HG03558 (cell line): ENCODE measurements around the gene KDM2B.
"Not testable (repeated sequence)": the region's sequence is repeated elsewhere in the genome, so short reads cannot be mapped to it uniquely, and the experiment has no call there.

ENCODE experiments used
- ATAC-seq: cut with Tn5 transposase; IDR thresholded peaks from one replicate; pipeline ENCODE4 v1.9.1; 2021; ENCODE audit warnings: moderate number of reproducible peaks; ENCODE audit not compliant: unreplicated experiment; ENCODE audit errors: extremely low read depth

KDM2B gene

DNA sequence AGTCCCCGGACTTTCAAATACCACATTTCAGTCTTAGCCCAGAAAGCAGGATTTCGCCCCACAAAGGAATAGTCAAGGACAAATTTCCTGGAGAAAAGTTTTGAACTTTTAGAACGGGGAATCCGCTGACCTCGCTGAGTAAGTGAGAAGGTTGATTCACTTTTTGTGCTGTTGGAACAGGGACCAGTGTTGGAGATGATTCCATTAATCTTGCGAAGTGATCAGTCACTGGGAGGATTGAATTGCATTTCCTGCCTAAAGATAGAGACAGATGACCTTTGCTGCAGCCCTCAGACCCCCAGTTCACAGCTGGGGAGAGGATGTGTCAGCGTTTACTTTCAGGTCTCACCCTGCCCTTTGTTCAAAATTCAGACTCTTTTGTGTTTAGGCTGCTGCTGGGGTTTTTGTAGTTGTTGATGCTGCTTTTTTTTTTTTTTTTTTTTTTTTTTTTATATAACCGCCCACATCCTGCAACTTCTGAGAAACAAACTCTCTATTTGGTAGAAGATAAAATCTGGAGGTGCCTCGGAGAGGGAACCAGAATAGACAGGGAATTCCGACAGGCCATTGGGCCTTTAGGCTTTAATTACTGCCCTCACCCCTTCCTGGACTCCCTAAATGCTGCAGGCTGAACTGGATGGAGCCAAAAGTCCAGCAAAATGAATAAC lies 9.8 kb upstream of the KDM2B start:
- peak; percentile 32 for ATAC-seq

DNA sequence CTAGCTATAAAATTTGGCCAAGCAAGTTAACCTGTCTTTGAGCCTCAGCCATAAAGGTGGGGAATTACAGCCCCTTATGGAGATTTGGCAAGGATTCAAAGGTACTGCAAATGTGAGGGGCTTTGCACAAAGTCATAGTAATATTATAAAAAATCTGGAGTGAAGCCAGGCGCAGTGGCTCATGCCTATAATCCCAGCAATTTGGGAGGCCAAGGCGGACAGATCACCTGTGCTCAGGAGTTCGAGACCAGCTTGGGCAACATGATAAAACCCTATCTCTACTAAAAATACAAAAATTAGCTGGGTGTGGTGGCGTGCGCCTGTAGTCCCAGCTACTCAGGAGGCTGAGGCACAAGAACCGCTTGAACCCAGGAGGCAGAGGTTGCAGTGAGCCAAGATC lies 4.1 kb upstream of the KDM2B start:
- not testable (repeated sequence) for ATAC-seq

DNA sequence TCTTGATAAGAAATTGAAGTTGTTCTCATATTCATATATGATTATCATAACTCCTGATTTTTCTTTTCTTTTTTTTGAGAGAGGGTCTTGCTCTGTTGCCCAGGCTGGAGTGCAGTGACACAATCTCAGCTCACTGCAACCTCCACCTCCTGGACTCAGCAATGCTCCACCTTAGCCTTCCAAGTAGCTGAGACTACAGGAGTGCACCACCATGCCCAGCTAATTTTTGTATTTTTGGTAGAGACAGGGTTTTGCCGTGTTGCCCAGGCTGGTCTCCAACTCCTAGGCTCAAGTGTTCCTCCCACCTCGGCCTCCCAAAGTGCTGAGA lies 2.5 kb upstream of the KDM2B start:
- not testable (repeated sequence) for ATAC-seq

DNA sequence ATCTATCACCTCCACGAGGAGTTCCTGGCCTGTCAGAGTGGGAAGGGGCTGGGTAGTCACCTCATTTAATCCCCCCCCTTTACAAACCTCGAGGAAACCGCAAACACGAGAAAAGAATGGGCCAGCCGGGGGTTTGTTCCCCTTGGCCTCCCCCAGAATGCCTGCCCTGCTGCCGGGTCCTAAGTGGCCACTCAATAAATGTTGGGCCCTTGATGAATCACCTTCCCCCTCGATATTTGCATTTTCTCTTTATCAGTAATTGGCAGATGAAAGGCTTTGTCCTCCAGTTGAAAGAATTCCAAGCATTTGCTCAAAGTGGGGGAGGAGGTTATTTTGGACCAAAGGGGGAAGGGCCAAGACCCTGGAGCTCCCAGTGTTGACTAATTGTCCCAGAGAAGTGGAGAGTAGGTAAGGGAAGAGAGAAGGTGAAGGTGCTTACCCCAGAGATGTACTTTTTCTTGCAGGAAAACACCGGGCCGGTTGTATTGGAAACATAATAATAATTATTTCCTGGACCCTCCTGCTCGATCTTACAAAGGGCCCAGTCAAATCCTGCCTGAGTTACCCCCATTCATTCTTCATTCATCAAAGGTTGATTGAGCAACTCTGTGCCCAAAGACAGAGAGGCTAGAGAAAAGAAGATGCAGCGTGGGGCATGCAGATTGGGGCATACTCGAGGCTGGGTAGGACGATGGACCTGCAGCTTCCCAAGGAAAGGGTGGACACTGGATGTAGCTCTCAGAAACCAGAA lies 1.9 kb upstream of the KDM2B start:
- no peak for ATAC-seq

DNA sequence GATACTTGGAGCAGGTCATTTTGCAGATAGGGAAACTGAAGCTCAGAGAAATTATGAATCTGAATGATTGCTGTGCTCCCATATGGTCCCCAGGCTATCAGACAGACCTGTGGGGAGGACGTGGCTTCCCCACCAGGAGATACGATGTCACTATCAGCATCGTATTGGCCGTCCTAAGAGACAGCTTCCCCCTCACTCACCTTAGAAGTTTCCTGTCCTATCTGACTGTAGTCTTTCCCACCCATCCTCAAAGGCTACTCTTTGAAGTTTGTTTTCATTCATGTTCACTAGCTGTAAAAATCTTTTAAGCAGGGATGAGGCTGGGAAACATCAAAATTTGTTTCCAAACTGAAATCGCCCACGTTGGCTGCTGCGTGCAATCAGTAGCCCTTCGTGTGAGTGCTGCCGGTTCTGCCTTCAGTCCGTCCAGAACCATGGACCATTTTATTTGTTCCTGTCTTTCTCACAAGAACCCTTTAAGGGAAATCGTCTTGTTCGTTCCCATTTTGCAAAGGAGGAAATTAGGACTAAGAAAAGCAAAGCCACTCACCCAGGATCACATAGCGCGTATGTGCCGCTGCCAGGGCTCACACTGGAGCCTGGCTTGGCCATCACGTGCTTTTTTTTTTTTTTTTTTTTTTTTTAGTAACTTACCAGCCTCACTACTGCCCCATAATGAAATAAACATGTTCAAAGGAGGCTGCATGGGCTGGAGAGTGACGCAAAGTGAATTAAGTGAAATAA lies 1.0 kb upstream of the KDM2B start:
- no peak for ATAC-seq

DNA sequence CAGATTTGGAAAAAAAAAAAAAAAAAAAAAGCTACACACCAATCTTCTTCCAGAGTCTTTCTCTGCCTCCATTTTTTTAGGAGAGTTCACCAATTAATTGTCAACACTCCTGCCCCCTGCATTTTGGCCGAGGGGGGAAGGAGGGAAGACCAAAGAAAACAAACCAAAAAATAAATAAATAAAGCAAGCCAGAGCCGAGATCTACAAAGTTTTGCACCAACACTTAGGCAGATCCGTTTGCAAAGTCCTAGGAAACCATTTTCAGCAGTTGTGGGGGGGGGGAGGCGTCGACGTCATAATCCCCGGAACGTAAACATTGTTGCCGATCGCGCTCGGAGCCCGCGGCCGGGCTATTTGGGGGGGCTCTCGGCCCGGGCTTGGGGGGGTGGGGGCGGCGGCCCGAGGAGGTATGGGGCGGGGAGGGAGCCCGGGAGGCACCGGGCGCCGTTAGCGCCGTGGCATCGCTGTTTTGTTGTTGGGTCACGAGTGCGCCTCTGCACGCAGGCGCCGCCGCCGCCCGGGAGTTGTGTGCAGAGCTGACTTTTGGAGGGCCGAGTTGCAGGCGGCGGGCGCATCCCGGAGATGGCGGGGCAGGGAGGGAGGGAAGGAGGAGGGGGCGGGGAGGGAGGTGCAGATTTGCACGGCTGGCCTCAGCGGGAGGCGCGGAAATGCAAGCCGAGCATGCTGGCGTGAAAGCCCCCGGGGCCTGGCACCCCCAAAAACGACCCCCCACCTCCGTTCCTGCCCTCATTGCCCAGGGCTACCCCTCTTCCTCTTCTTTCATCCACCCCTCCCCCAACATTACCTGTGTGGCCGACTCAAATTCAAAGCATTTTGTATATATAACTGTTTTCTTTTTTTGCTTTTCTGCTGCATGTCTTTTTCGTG lies 598 bp downstream of the KDM2B start:
- ATAC-seq = no peak

DNA sequence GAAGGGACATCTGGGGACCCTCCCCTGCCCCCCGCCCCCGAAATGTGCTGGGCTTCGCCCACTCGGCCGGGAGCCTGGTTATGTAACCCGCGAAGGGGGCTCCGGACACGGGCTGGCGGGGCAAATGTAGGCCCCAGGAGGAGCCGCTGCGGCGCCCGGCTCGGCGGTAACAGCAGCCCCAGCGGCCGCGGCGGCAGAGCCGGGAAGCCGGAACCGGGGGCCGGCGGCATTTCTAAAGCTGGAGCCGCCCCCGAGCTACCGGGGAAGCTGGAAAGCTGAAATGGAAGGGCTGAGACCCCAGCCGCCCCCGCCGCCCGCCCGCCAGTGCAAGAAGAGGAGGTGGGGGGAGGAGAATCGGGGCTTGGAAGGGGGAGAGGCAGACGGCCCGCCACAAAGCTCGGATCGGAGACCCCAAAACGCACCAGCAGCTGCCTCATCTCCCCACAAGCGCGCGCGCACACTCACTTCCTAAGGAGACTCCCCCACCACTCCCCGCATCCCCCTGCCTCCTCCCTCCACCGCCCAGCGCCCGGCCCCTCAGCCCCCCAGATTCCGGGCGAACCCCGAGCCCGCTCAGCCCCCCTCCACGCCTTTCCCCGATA lies 1.5 kb downstream of the KDM2B start:
- no peak for ATAC-seq

DNA sequence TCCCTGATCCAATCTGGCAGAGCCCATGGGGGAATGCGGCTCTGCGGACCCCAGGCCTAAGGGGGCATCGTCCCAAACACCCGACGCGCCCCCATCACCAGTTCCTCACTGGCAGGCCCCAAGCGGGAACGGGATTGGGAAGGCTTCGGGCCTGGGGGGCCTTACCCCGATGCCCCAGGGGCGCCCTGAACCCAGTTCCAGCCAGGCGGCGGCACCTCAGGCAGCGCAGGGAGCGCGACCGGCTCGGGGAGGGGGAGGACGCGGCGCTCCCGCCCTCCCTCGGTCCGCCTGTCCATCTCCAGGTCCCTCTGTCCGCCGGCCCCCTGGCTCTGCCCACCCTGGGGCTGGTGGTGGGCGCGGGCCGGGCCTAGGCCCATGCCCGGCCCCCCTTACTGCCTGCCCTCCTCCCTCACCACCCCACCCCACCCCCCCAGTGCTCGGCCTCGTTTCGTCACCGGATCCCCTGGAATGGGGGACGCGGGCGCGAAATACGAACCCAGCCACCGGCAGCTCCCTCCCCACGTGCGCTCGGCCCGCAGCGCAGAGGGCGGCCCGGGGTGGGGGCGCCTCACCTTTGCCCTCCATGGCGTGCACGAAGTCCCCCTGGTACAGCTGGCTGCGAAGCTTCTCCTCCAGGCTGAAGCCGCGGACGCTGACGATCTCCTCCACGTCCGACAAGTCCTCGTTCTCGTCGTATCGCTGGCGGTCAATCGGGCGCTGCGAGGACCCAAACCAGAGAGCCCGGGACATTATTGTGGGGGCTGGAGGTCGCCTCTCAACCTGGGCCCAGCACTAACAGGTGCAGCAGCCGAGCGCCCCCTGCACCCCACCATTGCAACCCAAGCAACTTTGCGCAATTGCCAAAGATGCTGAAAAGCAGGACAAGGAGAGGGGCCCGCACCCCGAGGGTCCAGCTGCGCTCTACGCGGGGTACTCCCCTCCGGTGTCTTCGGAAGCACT lies 2.3 kb downstream of the KDM2B start:
- no peak for ATAC-seq

DNA sequence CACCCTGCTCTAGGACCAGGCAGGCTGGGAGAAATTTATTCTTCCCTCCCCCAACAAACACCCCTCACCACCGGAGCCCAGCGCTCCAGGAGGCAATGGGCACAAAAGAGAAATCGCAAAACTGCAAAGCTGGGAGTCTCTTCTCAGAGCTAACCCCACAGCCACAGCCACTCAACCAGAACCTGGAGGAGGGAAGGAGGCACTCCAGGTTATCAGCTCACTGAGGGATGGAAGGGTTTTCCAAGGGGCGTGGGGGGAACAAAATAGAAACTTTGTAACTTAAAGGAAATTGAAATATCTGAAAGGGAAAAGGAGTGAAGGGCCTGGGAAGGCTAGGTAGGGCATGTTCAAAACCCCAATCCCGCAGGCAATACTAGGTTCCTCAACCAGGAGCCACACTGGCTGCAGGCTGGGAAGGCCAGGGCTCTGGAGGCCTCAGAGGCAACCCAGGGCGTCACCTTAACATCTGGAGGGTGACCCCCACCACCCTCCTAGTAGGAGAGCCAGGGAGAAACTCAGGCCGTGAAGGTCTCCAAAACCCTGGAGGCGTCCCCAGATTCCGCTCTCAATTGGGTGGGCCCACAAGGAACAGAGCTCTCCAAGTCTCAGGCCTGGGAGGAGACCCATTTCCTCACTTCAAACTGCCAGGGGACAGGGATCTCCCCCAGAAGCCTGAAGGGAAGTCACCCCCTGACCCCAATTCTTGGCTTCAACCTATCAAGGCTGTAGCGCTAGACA lies 3.2 kb downstream of the KDM2B start:
- ATAC-seq = no peak

DNA sequence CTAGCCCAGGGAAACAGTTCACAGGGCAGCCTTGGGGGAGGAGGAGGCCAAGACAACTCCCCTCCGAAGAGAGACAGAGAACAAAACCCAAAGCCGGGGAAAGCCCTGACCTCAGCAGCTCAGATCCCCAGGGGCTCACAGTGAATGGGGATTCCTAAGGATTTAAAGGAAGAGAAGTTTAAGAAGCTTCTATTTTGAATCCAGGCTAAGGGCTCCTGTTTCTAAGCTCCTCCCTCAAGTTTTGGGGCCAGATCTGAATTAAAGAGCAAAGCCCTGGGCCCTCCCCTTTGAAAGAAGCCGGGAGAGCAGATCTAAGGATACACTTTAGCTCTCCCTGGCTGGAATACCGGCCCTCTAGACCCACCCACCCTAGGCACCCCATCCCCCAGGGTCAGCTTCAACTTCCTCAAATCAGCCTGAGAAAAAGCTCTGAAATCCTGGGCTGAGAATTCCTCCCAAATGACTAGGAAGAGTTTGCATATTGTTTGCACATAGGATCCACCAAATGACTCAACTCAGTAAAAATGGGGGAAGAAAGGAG lies 3.9 kb downstream of the KDM2B start:
- no peak for ATAC-seq

DNA sequence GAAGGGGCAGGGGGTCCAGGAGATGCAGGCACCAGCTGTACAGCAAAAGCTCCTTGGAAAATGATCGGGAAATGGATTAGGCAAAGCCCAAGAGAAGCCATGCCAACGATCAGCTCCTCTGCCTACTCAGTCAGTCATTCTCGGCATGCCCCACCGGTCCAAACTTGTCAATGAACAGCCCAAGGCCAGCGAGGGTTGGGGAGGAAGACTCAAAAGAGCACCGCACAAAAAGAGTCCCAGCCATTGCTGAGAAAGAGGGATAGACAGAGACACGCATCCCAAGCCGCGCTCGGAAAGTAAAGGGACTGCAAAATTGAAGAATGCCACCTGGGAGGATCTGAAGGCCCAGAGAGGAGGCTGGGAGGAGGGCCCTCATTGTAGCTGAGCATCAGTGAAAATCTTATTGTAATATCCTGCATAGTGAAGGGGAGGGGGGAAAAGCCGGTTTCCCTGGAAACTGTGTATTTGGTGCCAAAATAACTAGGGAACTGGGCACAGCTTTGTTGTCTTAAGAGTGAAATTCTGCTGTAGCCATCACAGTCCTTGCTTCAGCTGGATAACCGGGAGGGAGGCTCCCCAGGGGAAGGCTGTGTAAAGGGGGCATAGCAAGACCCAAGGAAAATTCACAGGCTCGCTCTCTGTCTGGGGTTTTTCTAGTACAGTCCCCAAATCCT lies 4.7 kb downstream of the KDM2B start:
- ATAC-seq = no peak

DNA sequence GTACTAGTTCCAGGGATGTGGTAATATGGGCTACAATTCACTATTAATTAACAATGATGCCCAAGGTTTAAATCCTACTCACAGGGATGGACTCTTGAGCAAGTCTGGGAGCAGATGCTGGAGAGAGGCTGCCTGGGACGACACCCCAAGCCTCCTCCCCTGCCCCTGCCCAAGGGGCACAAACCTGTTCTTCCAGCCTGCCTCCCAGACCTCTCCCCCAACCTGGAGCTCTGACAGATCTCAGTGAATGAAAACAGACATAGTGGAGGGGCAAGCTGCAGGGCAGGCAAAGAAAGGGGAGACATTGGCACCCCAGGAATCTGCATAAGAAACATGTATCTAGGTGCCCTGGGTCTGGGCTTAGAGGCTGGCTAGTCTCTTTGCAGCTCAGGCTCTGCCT lies 5.8 kb downstream of the KDM2B start:
- no peak for ATAC-seq

DNA sequence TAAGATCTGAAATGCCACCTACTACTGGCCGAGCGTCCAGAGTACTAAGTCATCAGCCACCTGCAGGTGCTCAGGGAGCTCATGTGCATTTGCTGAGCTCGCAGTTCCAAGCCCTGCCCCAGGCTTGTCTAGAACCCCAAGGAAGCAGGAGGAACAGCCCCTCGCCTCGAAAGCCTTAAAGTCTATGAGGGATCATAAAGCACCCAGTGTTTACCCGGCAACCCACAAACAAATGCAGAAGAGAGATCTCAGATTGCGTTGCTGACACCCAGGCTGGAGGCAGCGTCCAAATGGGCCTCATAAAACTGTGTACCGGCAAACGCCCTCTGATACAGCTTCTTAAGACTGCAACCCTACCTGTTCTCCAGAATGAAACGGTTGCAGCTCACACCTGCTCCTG lies 6.8 kb downstream of the KDM2B start:
- ATAC-seq = no peak

DNA sequence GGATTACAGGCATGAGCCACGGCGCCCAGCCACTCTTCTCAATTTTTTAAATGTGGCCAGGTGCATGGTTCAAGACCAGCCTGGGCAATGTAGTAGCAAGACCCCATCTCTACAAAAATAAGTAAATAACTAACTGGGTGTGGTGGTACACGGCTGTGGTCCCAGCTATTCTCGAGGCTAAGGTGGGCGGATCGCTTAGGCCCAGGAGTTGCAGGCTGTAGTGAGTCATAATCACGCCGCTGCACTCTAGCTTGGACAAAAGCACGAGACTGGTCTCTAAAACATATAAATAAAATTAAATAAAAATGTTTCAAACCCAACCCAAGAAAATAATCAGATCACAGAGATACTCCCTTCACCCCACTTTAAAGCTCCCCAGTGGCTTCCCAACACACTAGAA lies 8.9 kb downstream of the KDM2B start:
- no peak for ATAC-seq

DNA sequence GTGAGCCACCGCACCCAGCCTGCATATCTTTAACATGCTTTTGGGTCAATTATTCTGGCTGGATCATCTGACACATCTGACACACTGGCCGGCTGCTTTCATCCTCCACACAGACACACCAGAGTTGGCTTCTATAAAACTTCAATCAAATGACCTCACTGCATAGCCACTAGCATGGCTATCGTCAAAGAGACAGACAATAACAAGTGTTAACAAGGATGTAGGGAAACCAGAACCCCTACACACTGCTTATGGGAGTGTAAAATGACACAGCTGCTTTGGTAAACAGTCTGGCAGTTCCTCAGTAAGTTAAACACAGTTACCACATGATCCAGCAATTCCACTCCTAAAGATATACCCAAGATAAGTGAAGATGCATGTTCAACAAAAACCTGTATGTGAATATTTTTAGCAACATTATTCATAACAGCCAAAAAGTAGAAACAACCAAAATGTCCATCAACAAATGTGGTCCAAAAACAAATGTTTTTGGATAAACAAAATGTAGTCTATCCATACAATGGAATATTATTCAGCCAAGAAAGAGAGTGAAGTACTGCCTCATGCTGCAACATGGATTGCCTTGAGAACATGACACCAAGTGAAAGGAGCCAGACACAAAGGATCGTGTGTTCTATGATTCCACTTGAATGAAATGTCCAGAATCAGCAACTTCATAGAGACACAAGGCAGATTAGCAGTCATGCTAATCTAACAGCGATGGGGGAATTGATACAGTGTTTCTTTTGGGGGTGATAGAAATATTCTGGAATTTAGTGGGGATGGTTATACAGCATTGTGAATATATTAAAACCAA lies 10.1 kb downstream of the KDM2B start:
- no peak for ATAC-seq

DNA sequence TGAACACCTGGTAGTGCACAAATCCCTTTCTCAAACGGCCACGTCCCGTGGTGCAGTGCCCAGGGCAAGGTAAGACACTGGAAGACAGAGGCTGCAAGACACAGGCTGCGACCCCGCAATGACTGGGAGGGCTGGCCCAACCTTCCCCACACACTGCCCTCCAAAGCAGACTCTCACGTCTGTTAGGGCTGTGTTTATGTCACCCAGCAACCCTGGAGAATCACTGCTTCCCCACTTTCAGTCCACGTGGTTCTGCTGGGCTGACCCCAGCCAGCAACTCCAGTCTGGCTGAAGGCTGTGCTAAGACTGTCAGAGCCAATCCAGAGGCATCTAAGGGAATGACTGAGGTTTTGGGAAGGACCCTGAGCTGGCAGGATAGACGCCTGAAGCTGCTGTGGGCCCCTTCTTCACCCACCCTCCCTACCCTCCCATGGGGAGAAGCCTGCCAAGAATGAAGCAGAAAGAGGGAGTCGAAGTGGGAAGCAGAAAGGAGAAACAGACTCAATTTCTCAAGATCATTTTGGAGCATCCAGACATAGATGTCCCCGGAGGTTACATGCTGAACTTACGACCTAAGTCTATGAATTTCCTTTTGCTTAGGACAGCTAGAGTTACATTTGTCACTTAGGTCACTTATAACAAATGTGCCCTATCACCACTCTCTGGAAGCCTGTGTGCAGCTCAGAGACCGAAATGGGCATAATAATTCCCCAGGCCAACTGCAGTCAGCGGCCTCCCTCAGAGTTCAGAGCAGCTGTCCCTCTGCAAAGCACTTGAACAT lies 11.7 kb downstream of the KDM2B start:
- ATAC-seq = no peak
